Measurements from ENCODE around the gene ALX4.

The ALX4 gene

DNA sequence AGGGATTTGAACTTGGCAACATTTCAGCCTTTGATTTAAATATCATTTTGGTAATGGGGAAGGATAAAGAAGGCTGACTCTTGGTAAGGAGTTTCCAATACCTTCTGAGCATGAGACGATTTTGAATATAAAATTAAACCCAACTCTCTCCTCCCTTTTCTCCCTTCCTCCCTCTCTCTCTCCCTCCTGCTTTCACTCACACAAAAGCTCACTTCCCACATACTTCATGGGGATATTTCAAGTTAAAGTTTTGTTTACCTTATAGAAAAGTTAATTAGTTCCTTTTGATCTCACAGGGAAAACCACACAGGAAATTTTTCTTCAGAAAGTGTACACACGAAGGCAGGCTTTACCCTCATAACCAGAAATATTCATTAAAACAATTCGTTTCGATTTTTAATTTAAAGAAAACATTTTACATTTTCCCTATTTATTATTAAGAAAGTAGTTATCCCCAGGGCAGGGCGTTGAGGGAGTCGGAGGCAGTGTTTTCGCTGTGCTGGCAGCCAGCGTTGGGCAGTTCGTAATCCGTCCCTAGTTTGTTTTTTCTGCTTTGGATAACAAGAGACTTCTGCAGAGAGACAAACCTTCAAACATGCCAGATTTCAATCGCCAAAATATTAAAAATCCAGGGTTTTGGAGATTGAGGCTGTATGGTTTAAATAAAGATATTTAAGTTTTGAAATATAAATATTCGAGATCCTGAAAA is 25.3 kb upstream of the ALX4 start:
- no peak for DNase-seq (ENCODE audit: low read depth in 2 of 2)

DNA sequence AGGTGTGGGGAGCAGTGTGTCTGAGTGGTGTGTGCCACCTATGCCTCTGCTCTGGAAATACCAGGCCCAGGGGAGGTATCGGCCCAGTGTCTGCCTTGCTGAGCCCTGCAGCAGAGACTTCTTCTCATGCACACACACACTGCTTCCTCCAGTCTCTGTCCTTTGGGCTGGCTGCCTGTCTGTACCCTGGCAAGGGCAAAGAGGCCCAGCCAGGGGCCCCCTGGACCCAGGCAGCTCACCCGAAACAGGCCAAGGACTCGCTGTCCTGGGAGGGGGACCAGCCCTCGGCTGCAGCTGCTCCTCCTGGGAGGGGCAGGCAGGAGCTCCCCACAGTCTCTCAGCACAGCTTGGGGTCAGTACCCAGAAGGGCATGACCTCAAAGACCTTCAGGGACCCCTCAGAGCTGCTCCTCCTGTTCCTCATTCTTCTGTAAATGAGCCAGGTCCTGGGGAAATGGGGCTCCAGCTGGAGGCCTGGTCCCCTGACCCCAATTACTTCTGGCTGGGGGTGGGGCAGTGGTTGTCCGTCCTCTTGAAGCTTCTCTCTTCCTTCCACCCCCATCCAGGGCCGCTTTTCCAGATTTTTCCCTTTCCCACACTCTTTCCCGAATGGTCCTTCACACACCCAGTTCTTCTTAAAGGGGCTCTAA is 24.5 kb upstream of the ALX4 start:
- DNase-seq (ENCODE audit: low read depth in 2 of 2): no peak

DNA sequence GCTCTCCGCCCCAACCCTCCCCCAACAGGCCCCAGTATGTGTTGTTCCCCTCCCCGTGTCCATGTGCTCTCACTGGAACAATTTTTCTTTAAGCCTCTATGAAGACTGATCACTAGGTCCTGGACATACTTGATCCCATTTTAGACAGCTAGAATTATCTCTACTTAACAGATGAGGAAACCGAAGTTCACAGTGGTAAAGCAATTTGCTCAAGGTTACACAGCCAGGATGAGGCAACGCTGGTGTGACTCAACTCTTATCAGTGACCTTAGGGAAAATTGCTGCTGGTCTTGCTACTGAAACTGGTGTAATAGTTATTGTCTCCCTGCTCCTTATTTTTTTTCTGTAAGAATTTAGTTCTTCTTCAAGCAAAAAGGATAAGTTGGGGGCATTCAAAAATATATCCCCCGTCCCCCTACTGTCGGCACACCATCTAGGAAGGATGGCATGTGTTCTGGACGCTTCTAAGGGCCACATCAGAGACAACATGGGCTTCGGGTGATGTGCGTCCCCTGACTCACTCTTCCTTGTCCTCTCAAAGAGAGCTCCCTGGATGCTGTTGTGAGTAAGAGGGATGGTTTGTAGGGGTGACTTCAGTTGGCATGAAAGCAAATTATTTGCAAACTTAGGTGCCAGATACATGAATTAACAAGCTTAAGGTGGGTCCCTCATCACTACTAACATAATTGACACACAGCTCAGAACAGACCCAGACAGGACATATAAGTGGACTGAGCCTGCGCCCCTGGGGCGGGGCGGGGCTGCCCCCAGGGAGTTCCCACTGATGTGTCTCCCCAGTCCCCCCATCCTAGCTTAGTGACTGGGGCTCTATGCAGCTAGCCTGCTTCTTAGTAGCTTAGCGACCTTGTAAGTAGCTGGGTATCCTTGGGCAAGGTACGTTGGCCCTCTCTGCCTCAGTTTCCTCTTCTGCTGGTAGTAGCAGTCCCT is 23.6 kb upstream of the ALX4 start:
- no peak for DNase-seq (ENCODE audit: low read depth in 2 of 2)

DNA sequence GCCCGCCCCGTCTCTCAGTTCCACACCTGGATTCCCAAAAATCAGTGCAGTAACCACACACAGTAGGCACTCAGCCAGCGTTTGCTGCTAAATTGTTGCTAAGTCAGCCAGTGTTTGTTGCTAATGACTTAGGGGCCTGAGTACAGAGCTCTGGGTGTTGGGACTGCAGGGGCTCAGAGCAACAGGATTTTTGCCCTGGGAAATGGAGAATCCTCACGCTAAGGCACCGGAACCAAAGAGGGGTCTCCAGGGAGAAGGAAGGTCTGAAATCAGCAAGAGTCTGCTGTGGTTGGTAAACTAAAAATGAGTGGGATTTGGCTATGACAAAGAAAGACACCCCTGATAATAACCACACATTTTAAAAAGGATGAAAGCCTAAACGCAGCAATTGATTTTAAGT is 22.7 kb upstream of the ALX4 start:
- no peak for DNase-seq (ENCODE audit: low read depth in 2 of 2)

DNA sequence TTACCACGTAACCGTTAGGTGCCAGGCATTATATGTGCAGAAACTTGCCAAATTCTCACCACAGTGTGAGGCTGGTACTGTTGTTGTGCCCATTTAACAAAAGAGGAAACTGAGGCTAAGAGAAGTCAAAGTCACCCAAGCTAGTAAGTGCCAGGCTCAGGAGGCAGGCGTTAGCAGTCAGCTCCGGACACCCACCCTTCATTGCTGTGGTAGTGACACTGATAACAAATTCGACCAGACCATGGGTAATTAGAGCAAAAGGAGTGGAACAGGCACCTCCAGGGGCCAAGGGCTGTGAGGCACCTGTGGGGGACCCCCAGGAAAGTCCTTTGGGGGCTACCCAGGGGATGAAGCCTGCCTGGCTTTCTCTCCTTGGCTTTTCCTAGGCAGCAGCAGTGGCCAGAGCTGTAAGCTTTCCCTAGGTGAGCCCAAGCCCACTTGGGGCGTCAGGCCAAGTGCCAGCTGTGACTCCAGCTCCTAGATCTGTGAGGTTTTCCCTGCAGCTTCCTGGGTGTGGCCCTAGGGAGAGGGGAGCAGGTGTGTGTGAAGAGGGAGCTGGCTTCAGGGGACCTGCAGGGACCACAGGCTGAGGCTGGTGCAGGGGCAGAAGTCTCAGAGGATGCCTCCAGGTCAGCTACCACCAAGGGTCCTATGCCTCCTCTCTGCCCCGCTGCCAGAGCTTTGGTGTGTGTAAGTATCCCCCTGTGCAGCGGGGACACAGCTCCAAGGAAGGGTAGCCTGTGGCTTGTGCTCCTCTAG is 19.7 kb upstream of the ALX4 start:
- no peak for DNase-seq (ENCODE audit: low read depth in 2 of 2)

DNA sequence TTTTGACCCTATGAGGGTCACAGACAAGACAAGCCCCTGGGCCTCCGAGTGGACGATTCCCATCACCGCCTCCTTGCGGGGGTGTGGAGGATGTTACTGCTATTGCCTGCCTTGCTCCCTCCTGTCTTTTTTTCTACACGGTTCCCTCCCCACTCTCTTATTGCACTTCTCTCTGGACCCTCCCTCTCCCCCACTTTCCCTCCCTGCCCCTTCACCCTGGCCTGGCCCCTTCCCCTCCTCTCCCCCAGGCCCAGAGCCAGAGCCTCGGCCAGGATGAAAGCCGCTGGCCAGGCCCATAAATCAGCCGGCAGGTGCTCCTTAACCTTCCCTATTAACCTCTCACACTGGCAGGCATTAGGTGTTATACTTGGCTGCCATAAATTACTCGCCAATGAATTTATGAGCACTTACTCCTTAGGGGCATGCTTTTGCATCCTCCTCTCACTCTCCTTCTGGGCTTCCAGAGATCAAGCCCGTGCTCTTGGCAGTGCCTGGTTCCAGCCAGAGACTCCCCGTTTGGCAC is 18.3 kb upstream of the ALX4 start:
- no peak for DNase-seq (ENCODE audit: low read depth in 2 of 2)

DNA sequence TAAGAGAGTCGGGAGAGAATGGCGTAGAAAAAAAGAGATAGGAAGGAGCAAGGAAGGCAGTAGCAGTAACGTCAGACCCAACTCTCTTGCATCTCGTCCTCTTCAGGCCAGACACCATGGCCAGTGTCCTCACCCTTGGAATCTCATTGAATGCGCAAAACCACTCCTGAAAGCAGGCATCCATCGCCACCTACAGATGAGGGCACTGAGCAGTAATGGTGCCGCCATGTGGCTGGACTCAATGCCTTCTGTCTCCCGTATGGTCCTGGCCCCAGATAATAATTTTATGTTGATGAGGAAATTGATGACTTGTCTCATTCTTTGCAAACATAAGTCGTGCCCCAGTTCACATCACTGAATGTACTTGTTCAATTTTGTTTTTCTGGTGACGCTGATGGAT is 17.8 kb upstream of the ALX4 start:
- no peak for DNase-seq (ENCODE audit: low read depth in 2 of 2)

DNA sequence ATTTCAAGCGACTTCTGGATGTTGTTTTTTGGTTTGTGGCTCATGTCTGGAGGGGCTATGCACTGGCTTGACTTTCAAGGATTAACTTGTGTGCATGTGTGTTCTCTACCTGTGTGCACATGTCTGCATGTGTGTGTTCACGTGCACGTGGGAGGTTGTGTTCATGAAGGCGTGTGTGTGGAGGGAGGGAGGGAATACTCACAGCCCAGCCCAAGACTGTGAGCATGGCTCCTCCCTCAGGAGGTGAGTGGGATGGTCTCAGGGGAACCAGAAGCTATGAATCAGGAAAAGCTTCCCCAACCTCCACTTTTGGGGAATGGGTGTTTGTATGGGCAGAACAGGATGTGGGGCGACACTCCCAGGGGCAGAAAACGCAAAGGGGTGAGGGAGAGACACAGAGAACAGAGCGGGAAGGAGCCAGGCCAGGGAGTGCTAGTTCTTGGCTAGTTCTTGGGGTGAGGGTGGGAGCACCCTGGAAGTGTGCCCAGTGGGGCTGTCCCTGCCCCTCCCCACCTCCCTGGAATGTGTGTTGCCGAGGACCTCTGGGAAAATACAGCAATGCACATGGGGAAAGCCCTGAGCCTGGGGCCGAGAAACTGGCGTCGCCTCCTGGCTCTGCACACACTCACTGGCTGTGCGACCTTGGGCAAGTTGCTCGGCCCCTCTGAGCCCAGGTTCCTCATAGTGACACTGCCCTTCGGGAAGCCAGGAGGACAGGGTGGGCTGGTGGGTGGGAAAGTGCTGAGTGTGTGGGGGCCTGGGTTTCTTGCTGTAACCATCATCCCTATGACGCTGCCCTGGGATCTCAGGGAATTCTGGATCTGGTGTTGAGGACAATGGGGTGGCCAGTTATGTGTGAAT is 16.9 kb upstream of the ALX4 start:
- DNase-seq (ENCODE audit: low read depth in 2 of 2): no peak

DNA sequence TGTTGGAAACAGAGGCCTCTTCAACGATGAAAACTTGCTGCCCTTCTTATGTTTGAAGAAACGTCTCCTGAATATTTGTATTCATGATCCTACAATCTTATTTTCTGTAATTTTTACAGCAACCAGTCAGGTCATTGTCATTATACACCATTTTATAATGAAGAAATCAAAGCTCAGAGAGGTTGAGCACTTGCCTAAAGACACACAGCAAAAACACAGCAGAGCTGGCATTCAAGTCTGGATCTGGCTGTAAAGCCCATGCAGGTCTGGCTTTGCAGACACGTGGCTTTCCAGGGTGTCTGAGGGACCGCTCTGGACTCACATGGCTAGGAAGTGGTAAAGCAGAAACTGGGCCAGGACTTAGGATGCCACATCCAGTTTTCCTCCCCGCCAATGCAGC is 15.8 kb upstream of the ALX4 start:
- no peak for DNase-seq (ENCODE audit: low read depth in 2 of 2)

DNA sequence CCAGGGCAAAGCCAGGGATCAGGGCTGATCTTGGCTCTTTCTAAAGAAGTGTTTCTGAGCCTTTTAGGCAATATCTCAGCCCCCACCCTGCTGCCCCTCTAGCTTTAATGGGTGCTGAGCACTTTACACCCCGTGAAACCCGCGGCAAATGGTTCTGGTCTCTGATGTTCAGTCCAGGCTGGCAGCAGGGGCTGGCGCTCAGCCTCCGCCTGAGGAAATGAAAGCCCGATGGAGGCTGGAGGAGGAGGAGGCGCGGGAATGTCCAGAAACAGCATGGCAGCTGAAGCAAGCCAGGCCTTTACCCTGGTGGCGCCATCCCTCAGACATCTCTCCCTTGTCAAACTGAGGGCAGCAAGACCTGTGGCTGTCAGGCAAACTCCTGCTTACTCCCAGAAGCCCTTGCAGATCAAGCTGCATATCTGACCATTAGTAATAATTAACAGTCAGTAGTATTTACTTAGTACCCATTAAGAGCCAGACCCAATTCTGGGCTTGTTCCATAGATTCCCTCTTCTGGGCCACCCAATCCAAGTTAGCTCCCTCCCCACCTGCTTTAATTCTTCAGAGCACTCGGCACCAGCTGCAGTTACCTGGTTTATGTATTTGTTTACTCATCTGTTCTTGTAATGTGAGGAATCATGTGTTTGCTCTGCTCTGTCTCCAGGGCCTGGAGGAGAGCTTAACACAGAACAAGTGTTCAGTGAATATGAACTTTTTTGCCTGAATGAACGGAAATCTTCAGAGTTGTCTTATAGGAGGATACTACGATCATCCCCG is 15.0 kb upstream of the ALX4 start:
- no peak for DNase-seq (ENCODE audit: low read depth in 2 of 2)

DNA sequence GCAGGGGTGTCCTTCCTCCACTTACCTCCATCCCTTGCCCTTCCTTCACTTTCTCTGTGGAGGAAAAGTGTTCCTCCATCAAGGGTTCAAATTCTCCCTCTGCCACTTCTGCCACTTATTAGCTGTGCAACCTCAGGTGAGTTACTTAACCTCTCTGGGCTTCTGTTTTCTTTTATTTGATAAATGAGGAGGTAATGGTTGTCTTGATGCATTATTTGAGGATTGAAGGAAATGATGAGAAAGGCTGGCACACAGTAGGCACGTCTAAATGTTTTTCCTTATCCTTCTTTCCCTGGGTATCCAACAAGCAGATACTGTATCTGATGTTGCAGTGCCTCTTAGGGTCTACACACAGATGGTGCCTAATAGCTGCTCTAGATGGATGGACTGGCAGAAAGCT is 14.3 kb upstream of the ALX4 start:
- DNase-seq (ENCODE audit: low read depth in 2 of 2): no peak

DNA sequence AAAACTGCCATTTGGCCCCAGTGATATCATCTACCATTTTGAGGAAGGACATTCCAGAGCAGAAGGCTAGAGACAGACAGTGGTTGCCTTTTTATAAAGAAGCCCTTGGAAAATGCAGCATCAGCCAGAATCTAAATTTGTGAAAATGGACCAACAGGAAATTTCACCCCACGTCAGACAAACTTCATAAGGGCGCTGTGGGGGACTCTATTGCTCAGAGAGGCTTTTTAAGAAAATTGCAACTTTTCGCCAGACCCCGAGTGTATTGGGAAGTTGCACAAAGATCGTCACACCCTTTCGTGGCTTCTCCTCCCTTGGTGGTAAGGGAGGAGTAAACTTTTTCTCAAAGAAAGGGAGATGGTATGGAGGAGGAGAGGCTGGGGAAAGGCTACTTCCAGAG is 12.3 kb upstream of the ALX4 start:
- DNase-seq (ENCODE audit: low read depth in 2 of 2): no peak

DNA sequence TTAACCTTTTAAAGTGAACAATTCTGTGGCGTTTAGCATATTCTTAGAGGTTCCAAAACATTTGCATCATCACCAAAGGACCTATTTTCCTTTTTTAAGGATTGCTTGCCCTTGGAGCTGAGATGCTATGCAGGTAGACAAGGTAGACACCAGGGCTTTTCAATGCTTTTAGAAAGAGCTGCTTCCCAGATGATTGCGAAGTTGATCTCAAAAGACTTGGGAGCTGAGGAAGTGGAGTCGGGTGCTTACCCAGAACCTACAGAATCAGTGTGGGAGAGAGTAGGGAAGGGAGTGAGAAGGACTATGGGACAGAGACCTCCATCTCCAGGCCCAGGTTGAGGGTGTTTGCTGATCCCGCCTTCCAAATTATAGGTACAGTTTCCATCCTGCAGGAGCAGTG is 11.1 kb upstream of the ALX4 start:
- no peak for DNase-seq (ENCODE audit: low read depth in 2 of 2)

DNA sequence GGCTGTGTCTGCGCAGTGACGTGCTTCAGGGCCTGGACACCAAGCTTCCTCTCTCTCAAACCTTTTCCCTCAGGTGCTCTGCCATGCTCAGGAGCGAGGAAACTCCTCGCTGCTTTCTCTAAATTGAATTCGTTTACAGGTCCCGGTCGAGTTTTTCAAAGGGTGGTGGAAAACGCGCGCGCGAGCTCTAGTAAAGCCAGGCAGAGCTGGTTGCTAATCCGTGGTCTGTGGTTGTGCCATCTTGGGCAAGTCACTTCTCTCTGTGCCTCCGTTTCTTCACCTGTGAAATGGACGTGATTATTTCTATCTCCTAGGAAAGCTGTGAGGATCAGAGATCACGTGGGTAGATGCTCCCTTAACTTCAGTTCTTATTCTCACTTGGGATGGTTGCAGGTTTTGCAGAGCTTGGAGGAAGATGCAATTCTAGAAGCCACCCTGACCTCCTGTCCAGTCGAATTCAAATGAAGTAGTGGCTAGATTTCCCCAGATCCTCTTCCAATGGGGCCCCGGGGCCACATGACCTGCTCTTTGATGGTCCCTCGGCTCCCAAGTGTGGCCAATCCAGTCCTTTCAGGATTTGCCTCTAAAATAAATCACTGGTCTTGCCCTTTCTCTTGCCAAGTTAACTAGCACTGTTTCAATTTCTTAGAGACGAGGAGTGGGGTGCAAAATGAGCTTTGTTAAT is 10.5 kb upstream of the ALX4 start:
- no peak for DNase-seq (ENCODE audit: low read depth in 2 of 2)

DNA sequence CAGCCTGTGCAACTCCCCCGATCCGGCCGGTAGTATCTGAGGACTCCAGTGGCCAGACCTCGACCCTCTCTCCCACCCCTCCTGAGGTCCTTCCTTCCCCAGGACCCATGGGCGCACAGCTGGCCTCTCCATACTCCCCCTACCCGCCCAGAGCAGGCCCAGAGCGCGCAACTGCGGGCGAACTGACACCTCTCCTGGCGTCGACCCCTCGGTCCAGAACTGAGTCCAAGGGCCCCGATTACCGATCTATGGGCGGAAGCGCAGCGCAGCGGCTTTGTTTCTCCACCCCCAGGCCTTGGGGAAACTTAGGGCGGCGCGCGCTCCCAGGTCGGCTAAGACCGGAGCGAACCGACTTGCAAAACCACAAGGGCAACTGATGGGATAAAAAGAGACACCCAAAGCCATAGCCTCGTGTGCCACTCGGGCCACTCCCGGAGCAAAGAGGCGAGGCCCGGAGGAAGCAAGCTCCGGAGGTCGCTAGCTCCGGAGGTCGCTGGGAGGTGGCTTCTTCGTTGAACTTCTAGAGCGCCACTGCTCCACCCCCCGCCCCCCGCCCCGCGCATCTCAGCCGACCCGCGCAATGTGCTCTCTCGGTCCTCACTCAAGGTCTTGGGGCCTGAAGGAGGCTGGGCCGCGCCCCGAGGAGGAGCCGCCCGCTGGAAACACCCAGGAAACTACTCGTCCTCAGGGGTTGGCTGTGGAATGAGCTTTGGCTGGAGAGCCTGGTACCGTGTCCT is 9.8 kb upstream of the ALX4 start:
- DNase-seq (ENCODE audit: low read depth in 2 of 2): no peak

DNA sequence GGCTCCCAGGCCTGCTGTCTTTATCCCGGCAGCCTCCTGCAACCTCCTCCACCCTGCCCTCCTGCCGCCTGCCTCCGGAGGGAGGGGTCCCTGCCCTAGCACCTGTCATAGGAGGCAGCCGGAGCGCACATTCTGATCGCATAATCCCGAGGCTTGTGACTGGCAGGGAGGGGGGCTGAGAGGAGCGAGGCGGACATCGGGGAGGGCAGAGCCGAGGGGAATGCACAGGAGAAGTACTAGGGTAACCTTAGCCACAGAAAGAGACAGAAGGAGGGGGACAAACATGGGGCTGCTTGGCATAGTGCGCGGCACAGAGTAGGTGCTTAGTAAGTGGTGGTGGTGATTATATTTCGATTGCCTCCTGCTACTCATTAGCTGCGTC is 9.2 kb upstream of the ALX4 start:
- DNase-seq (ENCODE audit: low read depth in 2 of 2): no peak

DNA sequence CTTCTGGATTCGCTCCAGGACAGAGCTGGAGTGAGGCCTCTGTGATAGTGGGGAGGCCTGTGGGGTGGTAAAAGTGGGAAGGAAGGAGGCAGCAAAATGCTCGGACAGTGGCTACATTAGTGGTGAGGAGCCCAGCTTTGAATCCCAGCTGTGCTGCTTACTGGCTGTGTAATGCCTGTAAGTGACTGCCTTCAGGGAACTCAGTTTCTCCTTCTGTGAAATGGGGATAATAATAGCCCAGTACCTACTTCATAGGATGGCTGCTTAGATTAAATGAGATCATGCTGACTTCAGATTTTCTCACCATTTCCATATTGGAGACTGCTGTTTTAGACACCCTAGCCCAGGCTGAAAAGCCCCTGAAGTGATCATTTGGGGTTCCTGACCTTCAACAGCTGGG is 8.4 kb upstream of the ALX4 start:
- no peak for DNase-seq (ENCODE audit: low read depth in 2 of 2)

DNA sequence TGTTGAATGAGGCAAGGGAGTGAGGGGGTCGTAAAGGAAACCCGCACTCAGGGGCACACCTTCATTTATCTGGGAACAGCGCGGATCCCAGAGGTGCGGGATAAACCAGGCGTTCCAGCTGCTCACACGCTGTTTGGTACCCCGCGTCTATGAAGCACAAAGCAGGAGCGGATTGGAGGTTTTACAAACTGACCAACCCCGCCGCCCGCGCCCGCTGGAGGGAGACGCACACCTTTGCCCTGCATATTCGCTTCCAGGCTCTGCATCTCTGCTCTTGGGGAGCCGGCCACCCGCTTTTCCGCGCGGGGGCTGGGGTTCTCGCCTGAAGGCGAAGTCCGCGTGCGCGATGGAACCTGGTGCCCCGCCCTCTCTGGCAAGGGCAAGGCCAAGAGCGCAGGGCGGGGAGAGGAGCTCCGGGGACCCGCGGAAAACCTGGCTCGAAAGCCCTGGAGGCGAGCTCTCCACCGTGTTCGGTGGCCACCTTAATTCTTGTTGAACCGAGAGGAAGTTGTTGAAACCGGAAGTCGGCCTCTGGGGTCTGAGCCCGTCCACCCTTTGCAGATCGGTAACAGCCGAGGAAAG is 6.8 kb upstream of the ALX4 start:
- DNase-seq (ENCODE audit: low read depth in 2 of 2): no peak
